GM23248 (cell line): Measurements from ENCODE around the gene C5AR2. TPM values are rescaled to one million over a fixed set of nuclear protein-coding genes. Genes with fewer than 3 reads are reported as not detected.
A peak's percentile ranks its signal among the peaks of the same experiment; 100 is the strongest.
"Not testable (repeated sequence)": the region's sequence is repeated elsewhere in the genome, so short reads cannot be mapped to it uniquely, and the experiment has no call there.

Source experiments
- DNase-seq: peaks from one replicate; pipeline ENCODE4 v3.0.0-alpha.2; 2015
- H2AFZ ChIP-seq: fragments of 200-600 bp; sonication (generic); 2 replicates; pipeline ENCODE4 v1.6.1; 2016; ENCODE audit warnings: antibody characterized with exemption
- H3F3A ChIP-seq: fragments of 200-600 bp; sonication (generic); 2 replicates; pipeline ENCODE4 v1.6.1; 2016; ENCODE audit warnings: mild to moderate bottlenecking, antibody characterized with exemption, mixed run types; ENCODE audit not compliant: insufficient read depth
- H3K27ac ChIP-seq: fragments of 200-600 bp; sonication (generic); 2 replicates; pipeline ENCODE4 v1.5.1; 2016; ENCODE audit warnings: mild to moderate bottlenecking
- H3K27me3 ChIP-seq: fragments of 200-600 bp; sonication (generic); replicated peaks from 2 replicates; pipeline ENCODE4 v1.6.1; 2016; ENCODE audit warnings: mild to moderate bottlenecking; ENCODE audit not compliant: insufficient read depth
- H3K36me3 ChIP-seq: fragments of 200-600 bp; sonication (generic); 2 replicates; pipeline ENCODE4 v1.6.1; 2016; ENCODE audit warnings: low read depth, mild to moderate bottlenecking
- H3K4me1 ChIP-seq: fragments of 200-600 bp; sonication (generic); 2 replicates; pipeline ENCODE4 v1.6.1; 2016; ENCODE audit warnings: mild to moderate bottlenecking; ENCODE audit not compliant: insufficient read depth
- H3K4me2 ChIP-seq: fragments of 200-600 bp; sonication (generic); one replicate; pipeline ENCODE4 v1.6.1; 2016; ENCODE audit warnings: mild to moderate bottlenecking; ENCODE audit not compliant: unreplicated experiment
- H3K4me3 ChIP-seq: fragments of 200-600 bp; sonication (generic); 2 replicates; pipeline ENCODE4 v1.5.1; 2016; ENCODE audit warnings: mild to moderate bottlenecking
- H3K79me2 ChIP-seq: fragments of 200-600 bp; sonication (generic); 2 replicates; pipeline ENCODE4 v1.6.1; 2016; ENCODE audit warnings: mild to moderate bottlenecking; ENCODE audit not compliant: insufficient read depth
- H3K9ac ChIP-seq: fragments of 200-600 bp; sonication (generic); 2 replicates; pipeline ENCODE4 v1.6.1; 2016; ENCODE audit warnings: mild to moderate bottlenecking
- H3K9me2 ChIP-seq: fragments of 200-600 bp; sonication (generic); 2 replicates; pipeline ENCODE4 v1.6.1; 2016; ENCODE audit warnings: mixed run types, mild to moderate bottlenecking, moderate library complexity; ENCODE audit not compliant: insufficient read depth
- H3K9me3 ChIP-seq: fragments of 200-600 bp; sonication (generic); one replicate; pipeline ENCODE4 v1.6.1; 2017; ENCODE audit warnings: low read depth
- H4K20me1 ChIP-seq: fragments of 200-600 bp; sonication (generic); 2 replicates; pipeline ENCODE4 v1.6.0; 2016; ENCODE audit not compliant: insufficient read depth
- EZH2 ChIP-seq: fragments of 200-600 bp; sonication (generic); IDR thresholded peaks from 2 replicates; pipeline ENCODE4 v1.6.1; 2018; ENCODE audit warnings: antibody characterized with exemption, mild to moderate bottlenecking; ENCODE audit not compliant: insufficient read depth, poor library complexity, severe bottlenecking
- EZH2phosphoT487 ChIP-seq: fragments of 200-600 bp; sonication (generic); IDR thresholded peaks from 2 replicates; pipeline ENCODE4 v1.6.1; 2018; ENCODE audit warnings: antibody characterized with exemption, moderate library complexity, mild to moderate bottlenecking, low read depth; ENCODE audit not compliant: insufficient read depth
- WGBS, 2 experiments: methylation state at CpG; one replicate each; pipeline ENCODE4 v1.1.6; 2015 to 2017; ENCODE audit warnings: low lambda C conversion rate in 2 of 2, low coverage in 1 of 2; ENCODE audit errors: missing lambda C conversion rate in 2 of 2; 5-methylcytosine and 5-hydroxymethylcytosine counted together
- in situ Hi-C: fragments of 300-500 bp; cut with MboI; formaldehyde crosslinking; loops from 2 replicates; pipeline ENCODE4 v1.15.0; 2020
- polyA plus RNA-seq: library from polyadenylated mRNA; unstranded; fragments of >200 nt; fragmentation: Nextera tagmentation; extraction: Ambion mirVana; gene quantifications from 2 replicates; pipeline ENCODE4 v1.2.1, GENCODE V29; 2016
- total RNA-seq: library from RNA; depleted of rRNA; stranded (reverse); fragments of >200 nt; shearing (Covaris generic); gene quantifications from 2 replicates; pipeline ENCODE4 v1.2.3, GENCODE V29; 2014

The C5AR2 gene
- total and polyA plus RNA-seq, 2 experiments from 2014 or later: 0.03 to 1.9 TPM

DNA sequence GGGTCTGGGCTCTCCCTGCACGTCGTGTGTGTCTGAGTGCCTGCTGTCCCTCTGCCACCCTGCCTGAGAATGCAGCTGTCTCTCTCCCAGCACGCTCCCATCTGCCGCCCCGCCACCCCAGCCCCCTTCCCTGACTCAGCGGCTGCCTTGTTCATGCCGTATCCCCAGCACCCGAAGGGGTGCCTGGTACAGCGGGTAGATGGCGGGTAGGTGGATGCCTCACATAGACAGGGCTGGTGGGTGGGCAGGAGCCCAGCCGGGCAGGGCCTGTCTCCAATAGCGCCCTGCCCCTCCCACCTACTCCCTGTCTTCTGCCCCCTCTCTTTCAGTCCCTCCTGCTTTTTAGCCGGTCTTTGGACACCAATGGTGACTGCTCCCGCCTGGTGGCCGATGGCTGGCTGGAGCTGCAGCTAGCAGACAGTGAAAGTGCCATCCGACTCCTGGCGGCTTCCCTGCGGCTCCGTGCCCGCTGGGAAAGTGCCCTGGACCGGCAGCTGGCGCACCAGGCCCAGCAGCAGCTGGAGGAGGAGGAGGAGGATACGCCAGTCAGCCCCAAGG lies 47.5 kb downstream of the C5AR2 start:
- no peak for TF ChIP-seq EZH2phosphoT487
- TF ChIP-seq EZH2: no peak
- Histone ChIP-seq H3K36me3 (no peaks in the 10 kb centered on the region; the same call in 1 of the 2 replicates), H3K27ac (no peak overlapping the region), H3K27me3 (no peaks in the 10 kb centered on the region), H3K9me2 (no peaks in the 10 kb centered on the region), H2AFZ (no peak overlapping the region), H3K4me1 (no peaks in the 10 kb centered on the region; the same call in 1 of the 2 replicates), H4K20me1 (no peaks in the 10 kb centered on the region), H3F3A (no peaks in the 10 kb centered on the region), H3K79me2 (no peaks in the 10 kb centered on the region), H3K4me2 (no peak overlapping the region), H3K9ac (no peak overlapping the region), H3K4me3 (no peak overlapping the region), H3K9me3 (no peaks in the 10 kb centered on the region)
- in situ Hi-C loops: no loop called here
- DNase-seq: no peak
- WGBS, 2 experiments: 96 to 99% methylated on average over 19 to 23 of the region's 23 CpGs

DNA sequence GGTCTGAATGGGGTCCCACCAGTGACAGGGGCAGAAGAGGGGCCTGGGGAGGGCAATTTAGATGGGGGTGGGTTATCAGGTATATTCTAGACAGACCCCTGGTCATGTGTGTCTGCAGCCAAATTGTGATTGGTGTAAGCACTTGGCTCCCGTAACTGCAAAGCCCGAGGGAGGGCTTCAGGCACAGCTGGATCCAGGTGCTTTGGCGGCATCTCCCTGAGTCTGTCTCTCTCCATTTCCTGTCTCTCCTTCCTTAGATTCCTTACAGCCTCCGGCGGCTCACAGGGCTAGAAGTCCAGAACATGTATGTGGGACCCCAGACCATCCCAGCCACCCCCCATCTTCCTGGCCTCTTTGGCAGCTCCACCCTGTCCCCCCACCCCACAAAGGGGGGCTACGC lies 48.6 kb downstream of the C5AR2 start:
- Histone ChIP-seq H3K9ac (no peak overlapping the region), H3K9me2 (no peaks in the 10 kb centered on the region), H3K9me3 (no peaks in the 10 kb centered on the region), H3K27me3 (no peaks in the 10 kb centered on the region), H3K79me2 (no peaks in the 10 kb centered on the region), H3F3A (no peaks in the 10 kb centered on the region), H4K20me1 (no peaks in the 10 kb centered on the region), H3K4me3 (no peak overlapping the region), H3K36me3 (no peaks in the 10 kb centered on the region; the same call in 1 of the 2 replicates), H3K4me2 (no peak overlapping the region), H3K4me1 (no peaks in the 10 kb centered on the region; the same call in 1 of the 2 replicates), H2AFZ (no peak overlapping the region), H3K27ac (no peak overlapping the region)
- in situ Hi-C loops: loop anchor here (10.0 kb wide), 1 partner anchor 86 kb away; no protein-coding TSS in a partner anchor
- no peak for DNase-seq
- TF ChIP-seq EZH2: no peak
- WGBS, 2 experiments: 97 to 100% methylated on average over 5 to 6 of the region's 6 CpGs

DNA sequence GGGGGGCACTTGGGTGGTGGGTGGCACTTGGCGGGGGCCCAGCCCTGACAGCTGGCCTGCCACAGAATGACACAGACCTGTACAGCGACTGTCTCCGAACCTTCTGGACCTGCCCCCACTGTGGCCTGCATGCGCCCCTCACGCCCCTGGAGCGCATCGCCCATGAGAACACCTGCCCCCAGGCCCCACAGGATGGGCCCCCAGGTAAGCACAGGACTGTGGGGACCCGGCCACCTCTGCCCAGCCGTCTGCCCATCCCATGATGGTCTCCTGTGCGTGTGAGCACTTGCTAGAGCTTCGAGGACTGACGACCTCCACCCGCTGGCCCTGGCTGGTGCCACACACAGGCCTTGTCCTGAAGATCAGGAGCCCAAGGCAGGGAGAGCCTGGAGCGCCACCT lies 49.1 kb downstream of the C5AR2 start:
- Histone ChIP-seq H3K79me2 (no peaks in the 10 kb centered on the region), H4K20me1 (no peaks in the 10 kb centered on the region), H3K4me1 (no peaks in the 10 kb centered on the region; the same call in 1 of the 2 replicates), H3K27ac (no peak overlapping the region), H3K9me3 (no peaks in the 10 kb centered on the region), H3K36me3 (no peaks in the 10 kb centered on the region; the same call in 1 of the 2 replicates), H3K4me2 (no peak overlapping the region), H3K9me2 (no peaks in the 10 kb centered on the region), H2AFZ (no peak overlapping the region), H3K9ac (no peak overlapping the region), H3K27me3 (no peaks in the 10 kb centered on the region), H3K4me3 (no peak overlapping the region), H3F3A (no peaks in the 10 kb centered on the region)
- 92 to 97% methylated on average over 9 to 14 of the region's 14 CpGs for WGBS, 2 experiments
- in situ Hi-C loops: loop anchor here (10.0 kb wide), 1 partner anchor 86 kb away; no protein-coding TSS in a partner anchor
- no peak for DNase-seq
- TF ChIP-seq EZH2 (no peak), EZH2phosphoT487 (no peak)

DNA sequence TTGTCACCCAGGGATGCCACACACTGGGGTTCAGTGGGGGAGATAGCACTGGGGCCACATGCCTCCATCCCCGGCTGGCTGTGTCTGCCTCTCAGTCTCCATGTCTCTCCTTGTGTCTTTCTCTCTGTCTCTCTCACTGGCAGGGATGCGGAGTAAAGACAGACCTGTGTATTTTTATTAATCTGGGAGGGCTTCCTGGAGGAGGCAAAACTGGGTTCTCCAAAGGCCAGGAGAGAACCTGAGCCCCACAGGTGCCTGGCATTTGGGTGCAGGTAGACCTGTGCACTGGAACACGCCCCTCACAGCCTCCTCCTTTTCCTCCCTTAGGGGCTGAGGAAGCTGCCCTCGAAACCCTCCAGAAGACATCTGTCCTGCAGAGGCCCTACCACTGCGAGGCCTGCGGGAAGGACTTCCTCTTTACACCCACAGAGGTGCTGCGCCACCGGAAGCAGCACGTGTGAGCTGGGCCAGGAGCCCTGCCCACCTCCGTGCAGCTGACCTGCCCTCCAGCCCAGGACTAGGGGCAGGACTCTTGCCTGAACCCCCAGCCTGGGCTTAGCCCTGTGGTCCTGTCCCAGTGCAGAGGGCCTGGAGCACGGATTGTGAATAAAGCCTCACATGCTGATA lies 49.8 kb downstream of the C5AR2 start:
- Histone ChIP-seq H3K4me2 (no peak overlapping the region), H3F3A (no peaks in the 10 kb centered on the region), H3K79me2 (no peaks in the 10 kb centered on the region), H2AFZ (no peak overlapping the region), H3K36me3 (no peaks in the 10 kb centered on the region; the same call in 1 of the 2 replicates), H3K4me3 (no peak overlapping the region), H4K20me1 (no peaks in the 10 kb centered on the region), H3K9ac (no peak overlapping the region), H3K4me1 (no peaks in the 10 kb centered on the region; the same call in 1 of the 2 replicates), H3K9me3 (no peaks in the 10 kb centered on the region), H3K27ac (no peak overlapping the region), H3K9me2 (no peaks in the 10 kb centered on the region), H3K27me3 (no peaks in the 10 kb centered on the region)
- DNase-seq: no peak
- in situ Hi-C loops: loop anchor here (10.0 kb wide), 1 partner anchor 87 kb away; no protein-coding TSS in a partner anchor
- TF ChIP-seq EZH2phosphoT487 (no peak), EZH2 (no peak)
- WGBS, 2 experiments: 77 to 81% methylated on average over 10 to 11 of the region's 11 CpGs

- H3K9me3 ChIP-seq, H3K4me1 ChIP-seq, H3K36me3 ChIP-seq, H3F3A ChIP-seq, H3K27me3 ChIP-seq, H3K9me2 ChIP-seq, H4K20me1 ChIP-seq, H3K79me2 ChIP-seq, H3K9ac ChIP-seq, H3K4me2 ChIP-seq, H2AFZ ChIP-seq, H3K4me3 ChIP-seq, DNase-seq: not testable (repeated sequence)
- in situ Hi-C loops: loop anchor here (10.0 kb wide), 1 partner anchor 89 kb away; no protein-coding TSS in a partner anchor
- 0 out of 2 replicates have a peak overlapping the region, but pooled peaks have one; percentile 14 for H3K27ac ChIP-seq
- WGBS, 2 experiments: 55 to 64% methylated on average over 5 of the region's 5 CpGs
Measured at GRCh38 chr19:47383890-47384289, 51.9 kb downstream of the C5AR2 start.

GRCh38 chr19:47384533-47384932 lies 52.6 kb downstream of the C5AR2 start:
- not testable (repeated sequence) for H3K9me2 ChIP-seq, H3K9ac ChIP-seq, H3K4me1 ChIP-seq, H3K4me3 ChIP-seq, H3K4me2 ChIP-seq, H3K79me2 ChIP-seq, H3K36me3 ChIP-seq, DNase-seq, H3F3A ChIP-seq, H3K27me3 ChIP-seq, H3K9me3 ChIP-seq, H3K27ac ChIP-seq, H4K20me1 ChIP-seq, H2AFZ ChIP-seq
- in situ Hi-C loops: loop anchor here (10.0 kb wide), 1 partner anchor 90 kb away; no protein-coding TSS in a partner anchor
- WGBS, 2 experiments: 71 to 78% methylated on average over 4 of the region's 4 CpGs
